ENCODE data around the gene BRICD5. TPM values are rescaled to one million over a fixed set of nuclear protein-coding genes. Genes with fewer than 3 reads are reported as not detected.

BRICD5 gene
- total and polyA plus RNA-seq, 7 donors = 0.86 to 5.3 (median 3.0) TPM

GRCh38 chr16:2195322-2196161 lies 15.1 kb downstream of the BRICD5 start:
- Histone ChIP-seq H3K4me3 (peak overlapping the region; percentile 55), H3K4me1 (peaks cover 8% of the 10 kb centered on the region), H3K27me3 (ENCODE audit: insufficient read depth in 3 of 3, low read length in 2 of 3) (peaks cover 0 to 42% (median 20%) of the 10 kb centered on the region in 3 donors), H3K36me3 (ENCODE audit: insufficient read depth in 1 of 2, low read depth in 1 of 2) (no peaks in the 10 kb centered on the region), H3K27ac (no peak overlapping the region), H3K9me3 (no peaks in the 10 kb centered on the region)
- peak in 3 of 4 donors; percentile 14 to 28 (median 14) for ATAC-seq
- WGBS, 3 donors = 7 to 8% (median 8%) methylated on average over 43 to 49 of the region's 49 CpGs
- intact Hi-C loops (cut with DNase I) = loop anchor here in 1 of 2 donors (1.0 kb wide), 1 partner anchor 56 kb away; the partner anchor contains the start of gene ECI1
- TF ChIP-seq CTCF (IDR thresholded peaks at IDR 0.05) = no peak
- no peak for DNase-seq

- intact Hi-C loops (cut with DNase I) = loop anchor here in 1 of 2 donors (1.0 to 5.0 kb wide), 2 partner anchors 56 to 307 kb away; partner anchors contain the start of gene ECI1
- TF ChIP-seq CTCF (IDR thresholded peaks at IDR 0.05) = peak; percentile 55
- 22 to 29% (median 26%) methylated on average over 9 to 10 of the region's 10 CpGs for WGBS, 3 donors
- no peaks in the 10 kb centered on the region for H3K36me3 ChIP-seq (ENCODE audit: insufficient read depth in 1 of 2, low read depth in 1 of 2)
- H3K27ac ChIP-seq = no peak overlapping the region
- H3K27me3 ChIP-seq (ENCODE audit: insufficient read depth in 3 of 3, low read length in 2 of 3) = peaks cover 0 to 42% (median 20%) of the 10 kb centered on the region in 3 donors
- ATAC-seq = peak; percentile 64 to 91 (median 86)
- no peak for DNase-seq
- peak overlapping the region; percentile 55 for H3K4me3 ChIP-seq
- no peaks in the 10 kb centered on the region for H3K9me3 ChIP-seq
- peaks cover 8% of the 10 kb centered on the region for H3K4me1 ChIP-seq
These were observed 15.8 kb downstream of the BRICD5 start for GRCh38 chr16:2194852-2195321.

- H3K27ac ChIP-seq = no peak overlapping the region
- H3K27me3 ChIP-seq (ENCODE audit: insufficient read depth in 3 of 3, low read length in 2 of 3) = peaks cover 0 to 42% (median 17%) of the 10 kb centered on the region in 3 donors
- H3K4me1 ChIP-seq = peaks cover 8% of the 10 kb centered on the region
- 57 to 58% (median 58%) methylated on average over 15 to 16 of the region's 16 CpGs for WGBS, 3 donors
- no peak for ATAC-seq
- no peak overlapping the region for H3K4me3 ChIP-seq
- intact Hi-C loops (cut with DNase I) = loop anchor here in 1 of 2 donors (5.0 kb wide), 1 partner anchor 308 kb away; no protein-coding TSS in a partner anchor
- DNase-seq = no peak
- H3K36me3 ChIP-seq (ENCODE audit: insufficient read depth in 1 of 2, low read depth in 1 of 2) = no peaks in the 10 kb centered on the region
- H3K9me3 ChIP-seq = no peaks in the 10 kb centered on the region
- TF ChIP-seq CTCF (IDR thresholded peaks at IDR 0.05) = no peak
These were observed 16.4 kb downstream of the BRICD5 start for GRCh38 chr16:2194166-2194834.

- ATAC-seq (no peak), DNase-seq (no peak)
- Histone ChIP-seq H3K9me3 (no peaks in the 10 kb centered on the region), H3K27me3 (ENCODE audit: insufficient read depth in 3 of 3, low read length in 2 of 3) (peaks cover 0 to 25% (median 7%) of the 10 kb centered on the region in 3 donors), H3K4me1 (peaks cover 8% of the 10 kb centered on the region), H3K36me3 (ENCODE audit: insufficient read depth in 1 of 2, low read depth in 1 of 2) (no peaks in the 10 kb centered on the region), H3K27ac (no peak overlapping the region), H3K4me3 (no peak overlapping the region)
- WGBS, 3 donors = 79 to 84% (median 81%) methylated on average over 11 of the region's 11 CpGs
- TF ChIP-seq CTCF (IDR thresholded peaks at IDR 0.05) = no peak
- intact Hi-C loops (cut with DNase I) = loop anchor here in 1 of 2 donors (5.0 kb wide), 1 partner anchor 311 kb away; no protein-coding TSS in a partner anchor
These were observed 19.3 kb downstream of the BRICD5 start for GRCh38 chr16:2191446-2191706.

Data from psoas muscle (tissue), 8 donors.